Kidney (tissue), 14 donors: ENCODE data around the gene SLC37A2. TPM values are rescaled to one million over a fixed set of nuclear protein-coding genes. Genes with fewer than 3 reads are reported as not detected.

Experiments
- DNase-seq, 5 donors: peaks; one replicate each; pipeline ENCODE4 v3.0.0-alpha.2; 2013 to 2020
- FAIRE-seq: peaks from 2 replicates; lab custom pipeline; 2012; peaks lifted over from hg19 to GRCh38; lab: Jason Lieb, UNC
- H3K27ac ChIP-seq, 2 donors: one replicate each; pipeline ENCODE4 v1.7.0; 2013; ENCODE audit warnings: low read depth in 2 of 2, low read length in 2 of 2, inconsistent platforms in 1 of 2
- H3K27me3 ChIP-seq: one replicate; pipeline ENCODE4 v1.7.1; 2013; ENCODE audit warnings: low read length, inconsistent platforms; ENCODE audit not compliant: control insufficient read depth, insufficient read depth
- H3K36me3 ChIP-seq, 3 donors: one replicate each; pipeline versions ENCODE4 v1.7.0 to v1.7.1; 2013; ENCODE audit warnings: low read length in 3 of 3, control low read depth in 1 of 3, inconsistent platforms in 1 of 3; ENCODE audit not compliant: insufficient read depth in 3 of 3, control insufficient read depth in 2 of 3
- H3K4me1 ChIP-seq, 3 donors: one replicate each; pipeline versions ENCODE4 v1.7.0 to v1.7.1; 2013; ENCODE audit warnings: low read length in 3 of 3, inconsistent platforms in 1 of 3, low read depth in 1 of 3; ENCODE audit not compliant: control insufficient read depth in 2 of 3, insufficient read depth in 2 of 3
- H3K4me3 ChIP-seq, 3 donors: one replicate each; pipeline versions ENCODE4 v1.7.0 to v1.8.1; 2013; ENCODE audit warnings: low read length in 3 of 3, control low read depth in 1 of 3, inconsistent platforms in 1 of 3
- H3K9ac ChIP-seq, 3 donors: one replicate each; pipeline versions ENCODE4 v1.7.0 to v1.7.1; 2013; ENCODE audit warnings: low read length in 3 of 3, control low read depth in 1 of 3, inconsistent platforms in 1 of 3
- H3K9me3 ChIP-seq, 3 donors: one replicate each; pipeline versions ENCODE4 v1.7.0 to v1.7.1; 2013; ENCODE audit warnings: low read length in 3 of 3, control low read depth in 1 of 3, inconsistent platforms in 1 of 3; ENCODE audit not compliant: control insufficient read depth in 2 of 3, insufficient read depth in 1 of 3
- intact Hi-C: fragments of 100-400 bp; cut with DNase I; formaldehyde crosslinking; loops from one replicate; pipeline ENCODE4 v1.11.1; 2022
- polyA plus RNA-seq: library from polyadenylated mRNA; stranded (reverse); fragments of 350-450 nt; fragmentation: Illumina TruSeq; extraction: RNeasy Lipid Tissue Mini Kit (QIAGEN cat#74804); gene quantifications from one replicate; pipeline ENCODE4 v1.2.3, GENCODE V29; 2014; ENCODE audit warnings: low read depth, low replicate concordance; ENCODE audit not compliant: insufficient read depth
- total RNA-seq: library from RNA; stranded (reverse); fragmentation: NEBNext Ultra II Directional; extraction: Animal tissue kit (Norgen Biotek cat#: 25700); gene quantifications from one replicate; pipeline ENCODE4 v1.2.1, GENCODE V29; 2021
- TF ChIP-seq, protein P1 (sequence below): IDR thresholded peaks from 3 replicates; pipeline ENCODE4 v1.5.1; 2012; ENCODE audit warnings: mild to moderate bottlenecking, moderate library complexity, borderline replicate concordance; ENCODE audit not compliant: insufficient read depth; ENCODE audit errors: extremely low read depth
- donor health status: control.
- donor health status: control.
- donor health status: control.
- donor health status: control.
- donor health status: control.
- donor health status: DM: yes; HTN: yes; CAD: no.
- donor health status: Normal renal cell carcinoma (clear cell type).

Gene SLC37A2
- total and polyA plus RNA-seq, 2 donors from 2014 or later = 0.82 to 6.1 TPM

DNA sequence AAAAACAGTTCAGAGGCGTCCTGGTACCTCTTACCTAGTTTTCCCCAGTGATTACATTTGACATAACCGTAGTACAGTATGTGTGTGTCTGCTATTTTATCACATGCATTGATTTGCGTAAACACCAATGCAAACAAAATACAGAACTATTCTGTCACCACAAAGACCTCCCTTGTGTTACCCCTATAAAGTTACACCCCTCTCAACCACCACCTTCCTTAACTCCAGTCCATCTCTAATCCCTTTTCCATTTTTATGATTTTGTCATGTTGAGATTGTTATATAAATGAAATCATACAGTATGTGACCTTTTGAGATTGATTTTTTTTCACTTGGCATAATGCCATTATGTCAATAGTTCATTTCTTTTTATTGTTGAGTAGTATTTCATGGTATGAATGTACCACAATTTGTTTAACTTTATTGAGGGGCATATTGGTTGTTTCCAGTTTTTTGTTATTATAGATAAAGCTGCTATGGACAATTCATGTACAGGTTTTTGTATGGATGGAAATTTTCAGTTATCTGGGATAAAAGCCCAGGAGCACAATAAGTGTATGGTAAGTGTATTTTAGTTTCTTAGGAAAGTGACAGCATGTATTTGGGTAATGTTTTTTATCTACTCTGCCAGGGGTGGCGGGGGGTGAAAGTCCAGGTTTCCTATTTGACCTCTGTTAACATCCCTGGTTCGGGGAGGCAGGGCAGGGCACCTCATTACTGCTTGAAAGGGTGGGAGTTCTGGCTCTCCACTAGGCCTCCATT, 6.0 kb upstream of the SLC37A2 start:
- DNase-seq (no peak), FAIRE-seq (no peak)
- Histone ChIP-seq H3K36me3 (no peaks in the 10 kb centered on the region), H3K9ac (no peak overlapping the region), H3K9me3 (no peaks in the 10 kb centered on the region), H3K4me1 (no peaks in the 10 kb centered on the region), H3K27me3 (no peaks in the 10 kb centered on the region), H3K4me3 (no peak overlapping the region), H3K27ac (no peak overlapping the region)
- TF ChIP-seq, protein P1, sequence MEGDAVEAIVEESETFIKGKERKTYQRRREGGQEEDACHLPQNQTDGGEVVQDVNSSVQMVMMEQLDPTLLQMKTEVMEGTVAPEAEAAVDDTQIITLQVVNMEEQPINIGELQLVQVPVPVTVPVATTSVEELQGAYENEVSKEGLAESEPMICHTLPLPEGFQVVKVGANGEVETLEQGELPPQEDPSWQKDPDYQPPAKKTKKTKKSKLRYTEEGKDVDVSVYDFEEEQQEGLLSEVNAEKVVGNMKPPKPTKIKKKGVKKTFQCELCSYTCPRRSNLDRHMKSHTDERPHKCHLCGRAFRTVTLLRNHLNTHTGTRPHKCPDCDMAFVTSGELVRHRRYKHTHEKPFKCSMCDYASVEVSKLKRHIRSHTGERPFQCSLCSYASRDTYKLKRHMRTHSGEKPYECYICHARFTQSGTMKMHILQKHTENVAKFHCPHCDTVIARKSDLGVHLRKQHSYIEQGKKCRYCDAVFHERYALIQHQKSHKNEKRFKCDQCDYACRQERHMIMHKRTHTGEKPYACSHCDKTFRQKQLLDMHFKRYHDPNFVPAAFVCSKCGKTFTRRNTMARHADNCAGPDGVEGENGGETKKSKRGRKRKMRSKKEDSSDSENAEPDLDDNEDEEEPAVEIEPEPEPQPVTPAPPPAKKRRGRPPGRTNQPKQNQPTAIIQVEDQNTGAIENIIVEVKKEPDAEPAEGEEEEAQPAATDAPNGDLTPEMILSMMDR = no peak
- intact Hi-C loops = no loop called here

DNA sequence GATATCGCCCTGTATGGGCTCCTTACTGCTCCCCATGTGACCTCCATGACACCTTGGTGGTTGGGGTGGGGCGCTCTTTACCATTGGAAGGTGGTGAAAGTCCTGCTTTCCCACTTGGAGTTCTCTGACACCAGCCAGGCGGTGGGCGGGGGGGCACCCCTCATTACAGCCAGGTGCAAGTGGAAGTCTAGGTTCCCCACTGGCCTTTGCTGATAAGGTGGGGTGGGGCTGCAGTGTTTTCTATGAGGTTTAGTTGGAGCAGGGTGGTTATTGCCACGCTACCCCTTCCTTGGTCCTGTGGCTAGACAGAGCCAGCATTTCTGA, 5.5 kb upstream of the SLC37A2 start:
- Histone ChIP-seq H3K4me3 (no peak overlapping the region), H3K4me1 (no peaks in the 10 kb centered on the region), H3K27me3 (no peaks in the 10 kb centered on the region), H3K27ac (no peak overlapping the region), H3K36me3 (no peaks in the 10 kb centered on the region), H3K9me3 (no peaks in the 10 kb centered on the region), H3K9ac (no peak overlapping the region)
- TF ChIP-seq, protein P1 = no peak
- no peak for FAIRE-seq
- DNase-seq = peak in 1 of 5 donors; percentile 57
- intact Hi-C loops = no loop called here

DNA sequence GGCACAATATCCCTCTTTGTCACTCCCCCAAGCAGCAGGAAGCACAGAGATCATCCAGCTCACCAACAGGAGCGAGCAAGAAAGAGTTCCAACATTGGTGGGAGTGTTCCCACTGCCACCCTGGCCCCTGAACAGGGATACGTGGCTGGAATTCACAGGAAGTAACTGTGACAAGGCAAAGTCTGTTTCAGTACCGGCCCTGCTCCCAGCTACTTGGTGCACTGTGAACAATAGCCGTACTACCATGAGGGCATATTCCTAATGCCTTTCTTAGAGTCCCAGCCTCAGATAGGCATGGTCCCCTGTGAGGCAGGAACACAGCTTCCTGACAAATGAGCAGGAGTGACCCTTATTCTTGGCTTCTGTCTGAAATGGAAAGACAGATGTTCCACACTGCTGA, 1.8 kb upstream of the SLC37A2 start:
- FAIRE-seq = no peak
- TF ChIP-seq, protein P1 = no peak
- Histone ChIP-seq H3K27ac (no peak overlapping the region), H3K9ac (no peak overlapping the region), H3K36me3 (no peaks in the 10 kb centered on the region), H3K4me3 (no peak overlapping the region), H3K9me3 (no peaks in the 10 kb centered on the region), H3K4me1 (peaks cover 0 to 5% (median 0%) of the 10 kb centered on the region in 3 donors), H3K27me3 (peaks cover 12% of the 10 kb centered on the region)
- intact Hi-C loops = no loop called here
- DNase-seq = peak in 1 of 5 donors; percentile 10
